ENCODE results near the gene DPP6. TPM values are rescaled to one million over a fixed set of nuclear protein-coding genes. Genes with fewer than 3 reads are reported as not detected.

DPP6 gene
- total RNA-seq, 1 experiment from 2014 or later = not detected

DNA sequence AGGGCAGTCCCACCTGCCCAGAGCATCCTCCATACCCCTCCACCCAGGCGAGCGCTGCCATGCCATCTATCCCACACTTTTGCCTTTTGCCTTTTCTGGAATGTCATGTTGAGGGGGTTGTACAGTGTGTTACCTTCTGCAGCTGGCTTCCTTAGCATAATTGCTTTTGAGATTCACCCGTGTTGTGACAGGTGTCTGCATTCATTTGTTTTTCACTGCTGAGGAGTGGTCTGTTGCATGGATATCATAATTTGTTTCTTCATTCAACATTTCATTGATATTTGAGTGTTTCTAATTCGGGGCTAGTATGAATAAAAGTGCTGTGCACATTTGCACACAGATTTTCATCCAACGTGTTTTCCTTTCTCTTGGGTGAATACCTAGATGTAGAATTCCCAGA, 596.8 kb downstream of the DPP6 start:
- ChIA-PET POLR2A (no interaction called here), CTCF (no interaction called here)
- Mint-ChIP-seq H3K4me3 (no peak overlapping the region), H3K27ac (no peak overlapping the region), H3K36me3 (peaks cover 81% of the 10 kb centered on the region), H3K4me1 (no peaks in the 10 kb centered on the region), H3K27me3 (ENCODE audit: low read depth) (peaks cover 11% of the 10 kb centered on the region), H3K9me3 (peaks cover 83% of the 10 kb centered on the region)
- ATAC-seq = no peak
- no peak for DNase-seq (ENCODE audit: low spot score)
- TF ChIP-seq ZNF396 (CRISPR knock-in tag; IDR thresholded peaks at IDR 0.05; ENCODE audit: borderline replicate concordance) = no peak
- TF ChIP-seq, protein P1, sequence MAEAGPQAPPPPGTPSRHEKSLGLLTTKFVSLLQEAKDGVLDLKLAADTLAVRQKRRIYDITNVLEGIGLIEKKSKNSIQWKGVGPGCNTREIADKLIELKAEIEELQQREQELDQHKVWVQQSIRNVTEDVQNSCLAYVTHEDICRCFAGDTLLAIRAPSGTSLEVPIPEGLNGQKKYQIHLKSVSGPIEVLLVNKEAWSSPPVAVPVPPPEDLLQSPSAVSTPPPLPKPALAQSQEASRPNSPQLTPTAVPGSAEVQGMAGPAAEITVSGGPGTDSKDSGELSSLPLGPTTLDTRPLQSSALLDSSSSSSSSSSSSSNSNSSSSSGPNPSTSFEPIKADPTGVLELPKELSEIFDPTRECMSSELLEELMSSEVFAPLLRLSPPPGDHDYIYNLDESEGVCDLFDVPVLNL (CRISPR knock-in tag; IDR thresholded peaks at IDR 0.05; ENCODE audit: borderline replicate concordance, low read depth) = no peak

DNA sequence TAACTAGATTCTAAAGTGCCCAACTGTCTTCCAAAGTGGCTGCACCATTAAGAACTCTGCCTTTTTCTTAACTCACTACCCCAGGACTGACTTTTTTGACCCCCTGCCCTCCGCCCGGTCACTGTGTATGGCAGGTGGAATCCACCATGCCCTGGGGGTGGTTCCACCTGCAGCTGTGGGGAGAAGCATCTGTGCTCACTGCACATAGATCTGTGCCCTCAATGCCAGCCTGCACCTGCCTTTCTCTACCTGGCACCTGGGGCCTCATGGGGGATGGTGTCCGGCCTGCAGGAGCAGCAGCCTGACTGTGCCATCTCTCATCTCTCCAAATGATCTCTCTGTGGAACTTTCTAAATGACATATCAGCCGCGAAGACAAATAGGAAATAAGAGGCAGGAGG, 597.2 kb downstream of the DPP6 start:
- POLR2A ChIA-PET = no interaction called here
- Mint-ChIP-seq H3K4me3 (no peak overlapping the region), H3K27me3 (ENCODE audit: low read depth) (peaks cover 11% of the 10 kb centered on the region), H3K4me1 (no peaks in the 10 kb centered on the region), H3K36me3 (peaks cover 78% of the 10 kb centered on the region), H3K27ac (no peak overlapping the region), H3K9me3 (peaks cover 80% of the 10 kb centered on the region)
- ATAC-seq = no peak
- CTCF ChIA-PET = no interaction called here
- DNase-seq (ENCODE audit: low spot score) = no peak
- TF ChIP-seq NR2C2 (CRISPR knock-in tag; IDR thresholded peaks at IDR 0.05) (no peak), FOXJ3 (CRISPR knock-in tag; IDR thresholded peaks at IDR 0.05; ENCODE audit: borderline replicate concordance) (no peak)
- TF ChIP-seq, protein P2, sequence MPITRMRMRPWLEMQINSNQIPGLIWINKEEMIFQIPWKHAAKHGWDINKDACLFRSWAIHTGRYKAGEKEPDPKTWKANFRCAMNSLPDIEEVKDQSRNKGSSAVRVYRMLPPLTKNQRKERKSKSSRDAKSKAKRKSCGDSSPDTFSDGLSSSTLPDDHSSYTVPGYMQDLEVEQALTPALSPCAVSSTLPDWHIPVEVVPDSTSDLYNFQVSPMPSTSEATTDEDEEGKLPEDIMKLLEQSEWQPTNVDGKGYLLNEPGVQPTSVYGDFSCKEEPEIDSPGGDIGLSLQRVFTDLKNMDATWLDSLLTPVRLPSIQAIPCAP (CRISPR knock-in tag; IDR thresholded peaks at IDR 0.05) = no peak
- TF ChIP-seq, protein P3, sequence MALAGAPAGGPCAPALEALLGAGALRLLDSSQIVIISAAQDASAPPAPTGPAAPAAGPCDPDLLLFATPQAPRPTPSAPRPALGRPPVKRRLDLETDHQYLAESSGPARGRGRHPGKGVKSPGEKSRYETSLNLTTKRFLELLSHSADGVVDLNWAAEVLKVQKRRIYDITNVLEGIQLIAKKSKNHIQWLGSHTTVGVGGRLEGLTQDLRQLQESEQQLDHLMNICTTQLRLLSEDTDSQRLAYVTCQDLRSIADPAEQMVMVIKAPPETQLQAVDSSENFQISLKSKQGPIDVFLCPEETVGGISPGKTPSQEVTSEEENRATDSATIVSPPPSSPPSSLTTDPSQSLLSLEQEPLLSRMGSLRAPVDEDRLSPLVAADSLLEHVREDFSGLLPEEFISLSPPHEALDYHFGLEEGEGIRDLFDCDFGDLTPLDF (CRISPR knock-in tag; IDR thresholded peaks at IDR 0.05) = no peak
- TF ChIP-seq, protein P4, sequence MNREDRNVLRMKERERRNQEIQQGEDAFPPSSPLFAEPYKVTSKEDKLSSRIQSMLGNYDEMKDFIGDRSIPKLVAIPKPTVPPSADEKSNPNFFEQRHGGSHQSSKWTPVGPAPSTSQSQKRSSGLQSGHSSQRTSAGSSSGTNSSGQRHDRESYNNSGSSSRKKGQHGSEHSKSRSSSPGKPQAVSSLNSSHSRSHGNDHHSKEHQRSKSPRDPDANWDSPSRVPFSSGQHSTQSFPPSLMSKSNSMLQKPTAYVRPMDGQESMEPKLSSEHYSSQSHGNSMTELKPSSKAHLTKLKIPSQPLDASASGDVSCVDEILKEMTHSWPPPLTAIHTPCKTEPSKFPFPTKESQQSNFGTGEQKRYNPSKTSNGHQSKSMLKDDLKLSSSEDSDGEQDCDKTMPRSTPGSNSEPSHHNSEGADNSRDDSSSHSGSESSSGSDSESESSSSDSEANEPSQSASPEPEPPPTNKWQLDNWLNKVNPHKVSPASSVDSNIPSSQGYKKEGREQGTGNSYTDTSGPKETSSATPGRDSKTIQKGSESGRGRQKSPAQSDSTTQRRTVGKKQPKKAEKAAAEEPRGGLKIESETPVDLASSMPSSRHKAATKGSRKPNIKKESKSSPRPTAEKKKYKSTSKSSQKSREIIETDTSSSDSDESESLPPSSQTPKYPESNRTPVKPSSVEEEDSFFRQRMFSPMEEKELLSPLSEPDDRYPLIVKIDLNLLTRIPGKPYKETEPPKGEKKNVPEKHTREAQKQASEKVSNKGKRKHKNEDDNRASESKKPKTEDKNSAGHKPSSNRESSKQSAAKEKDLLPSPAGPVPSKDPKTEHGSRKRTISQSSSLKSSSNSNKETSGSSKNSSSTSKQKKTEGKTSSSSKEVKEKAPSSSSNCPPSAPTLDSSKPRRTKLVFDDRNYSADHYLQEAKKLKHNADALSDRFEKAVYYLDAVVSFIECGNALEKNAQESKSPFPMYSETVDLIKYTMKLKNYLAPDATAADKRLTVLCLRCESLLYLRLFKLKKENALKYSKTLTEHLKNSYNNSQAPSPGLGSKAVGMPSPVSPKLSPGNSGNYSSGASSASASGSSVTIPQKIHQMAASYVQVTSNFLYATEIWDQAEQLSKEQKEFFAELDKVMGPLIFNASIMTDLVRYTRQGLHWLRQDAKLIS (CRISPR knock-in tag; IDR thresholded peaks at IDR 0.05; ENCODE audit: borderline replicate concordance) = no peak
- TF ChIP-seq, protein P5, sequence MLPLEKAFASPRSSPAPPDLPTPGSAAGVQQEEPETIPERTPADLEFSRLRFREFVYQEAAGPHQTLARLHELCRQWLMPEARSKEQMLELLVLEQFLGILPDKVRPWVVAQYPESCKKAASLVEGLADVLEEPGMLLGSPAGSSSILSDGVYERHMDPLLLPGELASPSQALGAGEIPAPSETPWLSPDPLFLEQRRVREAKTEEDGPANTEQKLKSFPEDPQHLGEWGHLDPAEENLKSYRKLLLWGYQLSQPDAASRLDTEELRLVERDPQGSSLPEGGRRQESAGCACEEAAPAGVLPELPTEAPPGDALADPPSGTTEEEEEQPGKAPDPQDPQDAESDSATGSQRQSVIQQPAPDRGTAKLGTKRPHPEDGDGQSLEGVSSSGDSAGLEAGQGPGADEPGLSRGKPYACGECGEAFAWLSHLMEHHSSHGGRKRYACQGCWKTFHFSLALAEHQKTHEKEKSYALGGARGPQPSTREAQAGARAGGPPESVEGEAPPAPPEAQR (CRISPR knock-in tag; IDR thresholded peaks at IDR 0.05) = no peak

DNA sequence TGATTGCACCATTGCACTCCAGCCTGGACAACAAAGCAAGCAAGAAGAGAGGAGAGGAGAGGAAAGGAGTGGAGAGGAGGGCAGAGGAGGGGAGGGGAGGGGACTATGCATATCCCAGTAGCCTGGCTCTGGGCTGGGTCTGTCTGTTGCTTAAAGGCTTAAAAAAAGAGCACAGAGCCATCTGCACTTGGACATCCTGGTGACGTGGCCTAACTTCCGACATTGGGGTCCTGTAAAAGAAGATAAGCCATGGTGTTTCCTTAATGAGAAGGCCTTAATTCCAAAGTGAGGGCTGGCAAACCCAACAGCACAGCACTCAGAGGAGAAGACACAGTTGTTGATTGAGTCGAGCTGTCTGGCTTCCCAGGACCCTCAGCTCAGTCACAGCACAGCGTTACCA, 598.1 kb downstream of the DPP6 start:
- peaks cover 78% of the 10 kb centered on the region for H3K9me3 Mint-ChIP-seq
- H3K4me1 Mint-ChIP-seq = no peaks in the 10 kb centered on the region
- ATAC-seq (no peak), DNase-seq (ENCODE audit: low spot score) (no peak)
- ChIA-PET POLR2A (no interaction called here), CTCF (no interaction called here)
- H3K27me3 Mint-ChIP-seq (ENCODE audit: low read depth) = peaks cover 11% of the 10 kb centered on the region
- peaks cover 78% of the 10 kb centered on the region for H3K36me3 Mint-ChIP-seq
- no peak overlapping the region for H3K4me3 Mint-ChIP-seq
- H3K27ac Mint-ChIP-seq = no peak overlapping the region
- TF ChIP-seq, protein P6, sequence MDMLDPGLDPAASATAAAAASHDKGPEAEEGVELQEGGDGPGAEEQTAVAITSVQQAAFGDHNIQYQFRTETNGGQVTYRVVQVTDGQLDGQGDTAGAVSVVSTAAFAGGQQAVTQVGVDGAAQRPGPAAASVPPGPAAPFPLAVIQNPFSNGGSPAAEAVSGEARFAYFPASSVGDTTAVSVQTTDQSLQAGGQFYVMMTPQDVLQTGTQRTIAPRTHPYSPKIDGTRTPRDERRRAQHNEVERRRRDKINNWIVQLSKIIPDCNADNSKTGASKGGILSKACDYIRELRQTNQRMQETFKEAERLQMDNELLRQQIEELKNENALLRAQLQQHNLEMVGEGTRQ (CRISPR knock-in tag; IDR thresholded peaks at IDR 0.05) = no peak
- TF ChIP-seq ETV6 (CRISPR knock-in tag; IDR thresholded peaks at IDR 0.05) (no peak), EMX1 (CRISPR knock-in tag; IDR thresholded peaks at IDR 0.05) (no peak), HMGA2 (CRISPR knock-in tag; IDR thresholded peaks at IDR 0.05) (no peak), ZNF416 (CRISPR knock-in tag; IDR thresholded peaks at IDR 0.05) (no peak)
- TF ChIP-seq, protein P7, sequence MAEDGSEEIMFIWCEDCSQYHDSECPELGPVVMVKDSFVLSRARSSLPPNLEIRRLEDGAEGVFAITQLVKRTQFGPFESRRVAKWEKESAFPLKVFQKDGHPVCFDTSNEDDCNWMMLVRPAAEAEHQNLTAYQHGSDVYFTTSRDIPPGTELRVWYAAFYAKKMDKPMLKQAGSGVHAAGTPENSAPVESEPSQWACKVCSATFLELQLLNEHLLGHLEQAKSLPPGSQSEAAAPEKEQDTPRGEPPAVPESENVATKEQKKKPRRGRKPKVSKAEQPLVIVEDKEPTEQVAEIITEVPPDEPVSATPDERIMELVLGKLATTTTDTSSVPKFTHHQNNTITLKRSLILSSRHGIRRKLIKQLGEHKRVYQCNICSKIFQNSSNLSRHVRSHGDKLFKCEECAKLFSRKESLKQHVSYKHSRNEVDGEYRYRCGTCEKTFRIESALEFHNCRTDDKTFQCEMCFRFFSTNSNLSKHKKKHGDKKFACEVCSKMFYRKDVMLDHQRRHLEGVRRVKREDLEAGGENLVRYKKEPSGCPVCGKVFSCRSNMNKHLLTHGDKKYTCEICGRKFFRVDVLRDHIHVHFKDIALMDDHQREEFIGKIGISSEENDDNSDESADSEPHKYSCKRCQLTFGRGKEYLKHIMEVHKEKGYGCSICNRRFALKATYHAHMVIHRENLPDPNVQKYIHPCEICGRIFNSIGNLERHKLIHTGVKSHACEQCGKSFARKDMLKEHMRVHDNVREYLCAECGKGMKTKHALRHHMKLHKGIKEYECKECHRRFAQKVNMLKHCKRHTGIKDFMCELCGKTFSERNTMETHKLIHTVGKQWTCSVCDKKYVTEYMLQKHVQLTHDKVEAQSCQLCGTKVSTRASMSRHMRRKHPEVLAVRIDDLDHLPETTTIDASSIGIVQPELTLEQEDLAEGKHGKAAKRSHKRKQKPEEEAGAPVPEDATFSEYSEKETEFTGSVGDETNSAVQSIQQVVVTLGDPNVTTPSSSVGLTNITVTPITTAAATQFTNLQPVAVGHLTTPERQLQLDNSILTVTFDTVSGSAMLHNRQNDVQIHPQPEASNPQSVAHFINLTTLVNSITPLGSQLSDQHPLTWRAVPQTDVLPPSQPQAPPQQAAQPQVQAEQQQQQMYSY (CRISPR knock-in tag; IDR thresholded peaks at IDR 0.05) = no peak
- TF ChIP-seq, protein P8, sequence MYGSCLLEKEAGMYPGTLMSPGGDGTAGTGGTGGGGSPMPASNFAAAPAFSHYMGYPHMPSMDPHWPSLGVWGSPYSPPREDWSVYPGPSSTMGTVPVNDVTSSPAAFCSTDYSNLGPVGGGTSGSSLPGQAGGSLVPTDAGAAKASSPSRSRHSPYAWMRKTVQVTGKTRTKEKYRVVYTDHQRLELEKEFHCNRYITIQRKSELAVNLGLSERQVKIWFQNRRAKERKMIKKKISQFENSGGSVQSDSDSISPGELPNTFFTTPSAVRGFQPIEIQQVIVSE (CRISPR knock-in tag; IDR thresholded peaks at IDR 0.05; ENCODE audit: borderline replicate concordance) = no peak
